MM.1S (cell line): Measurements from ENCODE around the gene KRTAP10-5.

Experiments
- DNase-seq: peaks from one replicate; pipeline ENCODE4 v3.0.0-alpha.2; 2015
- H2AFZ ChIP-seq: fragments of 300-600 bp; sonication (generic); 2 replicates; pipeline ENCODE4 v1.6.0; 2016; ENCODE audit warnings: antibody characterized with exemption, low read length
- H3F3A ChIP-seq: fragments of 300-600 bp; sonication (generic); 2 replicates; pipeline ENCODE4 v1.6.1; 2016; ENCODE audit warnings: mild to moderate bottlenecking, antibody characterized with exemption, low read length, moderate library complexity, mixed read lengths; ENCODE audit not compliant: insufficient read depth
- H3K27ac ChIP-seq: fragments of 300-600 bp; sonication (generic); 2 replicates; pipeline ENCODE4 v1.5.1; 2016; ENCODE audit warnings: mild to moderate bottlenecking, low read length
- H3K27me3 ChIP-seq: fragments of 300-600 bp; sonication (generic); replicated peaks from 2 replicates; pipeline ENCODE4 v1.6.0; 2016; ENCODE audit warnings: low read length; ENCODE audit not compliant: insufficient read depth
- H3K36me3 ChIP-seq: fragments of 300-600 bp; sonication (generic); replicated peaks from 2 replicates; pipeline ENCODE4 v1.6.1; 2016; ENCODE audit warnings: mild to moderate bottlenecking, low read length, mixed read lengths; ENCODE audit not compliant: insufficient read depth
- H3K4me1 ChIP-seq: fragments of 300-600 bp; sonication (generic); 2 replicates; pipeline ENCODE4 v1.6.1; 2016; ENCODE audit warnings: low read length, mixed read lengths
- H3K4me2 ChIP-seq: fragments of 300-600 bp; sonication (generic); 2 replicates; pipeline ENCODE4 v1.6.0; 2016; ENCODE audit warnings: low read depth, low read length
- H3K4me3 ChIP-seq: fragments of 300-600 bp; sonication (generic); 2 replicates; pipeline ENCODE4 v1.5.1; 2016; ENCODE audit warnings: low read length, mixed read lengths
- H3K79me2 ChIP-seq: fragments of 300-600 bp; sonication (generic); 2 replicates; pipeline ENCODE4 v1.6.1; 2016; ENCODE audit warnings: mixed run types, low read length, mixed read lengths
- H3K9ac ChIP-seq: fragments of 300-600 bp; sonication (generic); 2 replicates; pipeline ENCODE4 v1.6.1; 2016; ENCODE audit warnings: low read length, mixed read lengths
- H3K9me2 ChIP-seq: fragments of 300-600 bp; sonication (generic); replicated peaks from 2 replicates; pipeline ENCODE4 v1.6.1; 2016; ENCODE audit warnings: mild to moderate bottlenecking, low read length, mixed read lengths; ENCODE audit not compliant: insufficient read depth
- H3K9me3 ChIP-seq: fragments of 300-600 bp; sonication (generic); replicated peaks from 2 replicates; pipeline ENCODE4 v1.6.1; 2016; ENCODE audit warnings: mild to moderate bottlenecking, low read length, mixed read lengths; ENCODE audit not compliant: insufficient read depth
- H4K20me1 ChIP-seq: fragments of 300-600 bp; sonication (generic); 2 replicates; pipeline ENCODE4 v1.6.1; 2016; ENCODE audit warnings: mild to moderate bottlenecking, low read length, moderate library complexity, mixed read lengths; ENCODE audit not compliant: insufficient read depth
- EZH2 ChIP-seq: fragments of 300-600 bp; sonication (generic); optimal IDR thresholded peaks from 2 replicates; pipeline ENCODE3; 2017; ENCODE audit warnings: low read depth, mild to moderate bottlenecking, antibody characterized with exemption, low read length, mixed read lengths
- EZH2phosphoT487 ChIP-seq: fragments of 300-600 bp; sonication (generic); IDR thresholded peaks from 2 replicates; pipeline ENCODE4 v1.6.1; 2018; ENCODE audit warnings: antibody characterized with exemption, low read length
- TF ChIP-seq, protein P1 (sequence below): fragments of 300-600 bp; sonication (generic); IDR thresholded peaks from 2 replicates; pipeline ENCODE4 v1.5.1; 2016; ENCODE audit warnings: antibody characterized with exemption, low read length, mixed read lengths

The KRTAP10-5 gene

DNA sequence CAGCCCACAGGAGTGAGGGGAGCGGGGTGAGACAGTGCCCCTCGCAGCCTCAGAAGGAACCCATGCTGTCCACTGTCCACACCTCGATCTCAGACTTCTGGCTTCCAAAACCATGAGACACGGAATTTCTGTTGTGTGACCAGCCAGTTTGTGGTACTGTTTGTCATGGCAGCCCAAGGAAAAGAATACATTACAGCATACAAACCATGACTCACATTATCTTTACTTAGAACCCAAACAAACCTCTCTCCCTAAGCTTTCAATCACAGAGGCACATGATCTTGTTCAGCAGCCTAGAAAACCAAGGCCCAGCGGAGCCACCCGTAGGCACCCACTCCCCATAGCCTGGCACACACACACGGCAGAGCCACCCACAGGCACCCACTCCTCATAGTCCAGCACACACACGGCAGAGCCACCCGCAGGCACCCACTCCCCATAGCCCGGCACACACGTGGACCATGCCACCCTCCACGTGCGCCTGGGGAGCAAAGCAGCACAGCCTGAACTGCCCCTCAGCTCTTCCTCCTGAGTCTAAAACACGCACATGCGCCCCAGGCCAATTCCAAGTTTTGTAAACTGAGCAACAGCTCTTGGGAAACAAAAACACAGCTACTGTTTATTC lies 7.3 kb downstream of the KRTAP10-5 start:
- Histone ChIP-seq H4K20me1 (no peaks in the 10 kb centered on the region), H3K4me2 (no peak overlapping the region), H3K9me3 (no peaks in the 10 kb centered on the region), H3K9ac (no peak overlapping the region), H3K79me2 (no peaks in the 10 kb centered on the region), H3K27ac (no peak overlapping the region), H3K4me3 (no peak overlapping the region), H3K9me2 (no peaks in the 10 kb centered on the region), H2AFZ (no peak overlapping the region), H3K27me3 (peaks cover 94% of the 10 kb centered on the region), H3K4me1 (no peaks in the 10 kb centered on the region), H3F3A (no peaks in the 10 kb centered on the region), H3K36me3 (no peaks in the 10 kb centered on the region)
- TF ChIP-seq EZH2phosphoT487, result no peak
- TF ChIP-seq, protein P1, sequence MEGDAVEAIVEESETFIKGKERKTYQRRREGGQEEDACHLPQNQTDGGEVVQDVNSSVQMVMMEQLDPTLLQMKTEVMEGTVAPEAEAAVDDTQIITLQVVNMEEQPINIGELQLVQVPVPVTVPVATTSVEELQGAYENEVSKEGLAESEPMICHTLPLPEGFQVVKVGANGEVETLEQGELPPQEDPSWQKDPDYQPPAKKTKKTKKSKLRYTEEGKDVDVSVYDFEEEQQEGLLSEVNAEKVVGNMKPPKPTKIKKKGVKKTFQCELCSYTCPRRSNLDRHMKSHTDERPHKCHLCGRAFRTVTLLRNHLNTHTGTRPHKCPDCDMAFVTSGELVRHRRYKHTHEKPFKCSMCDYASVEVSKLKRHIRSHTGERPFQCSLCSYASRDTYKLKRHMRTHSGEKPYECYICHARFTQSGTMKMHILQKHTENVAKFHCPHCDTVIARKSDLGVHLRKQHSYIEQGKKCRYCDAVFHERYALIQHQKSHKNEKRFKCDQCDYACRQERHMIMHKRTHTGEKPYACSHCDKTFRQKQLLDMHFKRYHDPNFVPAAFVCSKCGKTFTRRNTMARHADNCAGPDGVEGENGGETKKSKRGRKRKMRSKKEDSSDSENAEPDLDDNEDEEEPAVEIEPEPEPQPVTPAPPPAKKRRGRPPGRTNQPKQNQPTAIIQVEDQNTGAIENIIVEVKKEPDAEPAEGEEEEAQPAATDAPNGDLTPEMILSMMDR, result no peak
- no peak for TF ChIP-seq EZH2
- no peak for DNase-seq

DNA sequence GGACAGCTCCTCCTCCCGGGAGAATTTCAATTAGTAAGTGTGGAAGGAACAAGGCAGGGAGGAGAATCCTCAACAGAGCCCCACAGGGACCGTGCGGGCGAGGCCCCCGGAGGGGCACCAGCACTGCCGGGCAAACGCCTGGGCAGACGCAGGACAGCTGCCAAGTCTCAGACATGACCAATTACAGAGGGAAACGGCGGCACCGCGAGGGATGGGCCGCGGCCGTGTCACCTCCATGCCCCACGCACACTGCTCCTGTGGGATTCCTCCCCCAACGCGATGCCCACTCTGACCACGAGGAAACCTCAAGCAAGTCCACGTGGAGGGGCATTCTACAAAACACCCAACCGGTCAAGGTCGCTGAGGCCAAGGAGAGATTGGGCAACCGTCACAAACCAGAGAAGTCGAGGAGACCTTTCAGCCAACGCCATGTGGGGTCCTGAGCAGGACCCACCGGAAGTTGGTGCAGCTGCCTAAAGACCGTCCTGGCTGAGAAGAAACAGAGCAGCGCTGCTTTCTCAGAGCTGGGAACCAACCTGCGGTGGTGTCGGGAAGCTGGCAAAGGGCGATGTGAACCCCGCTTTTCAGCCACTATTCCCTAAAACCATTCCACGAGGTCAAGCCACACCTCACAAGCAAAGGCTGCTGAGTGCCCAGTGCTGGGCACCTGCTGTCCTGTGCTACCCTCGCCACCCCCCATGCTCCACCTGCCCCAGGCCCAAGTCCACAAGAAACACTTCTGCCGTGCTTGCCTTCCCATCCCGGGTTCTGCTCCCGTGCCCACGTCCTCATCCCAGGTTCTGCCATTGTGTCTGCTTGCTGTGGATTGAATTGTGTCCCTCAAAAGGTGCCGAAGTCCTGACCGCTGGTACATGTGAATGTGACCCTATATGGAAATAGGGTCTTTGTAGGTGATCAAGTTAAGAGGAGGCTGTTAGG lies 8.3 kb downstream of the KRTAP10-5 start:
- Histone ChIP-seq H3K36me3 (no peaks in the 10 kb centered on the region), H2AFZ (no peak overlapping the region), H3K4me3 (no peak overlapping the region), H3K27me3 (peaks cover 94% of the 10 kb centered on the region), H3K4me2 (no peak overlapping the region), H3K9me3 (no peaks in the 10 kb centered on the region), H3K4me1 (no peaks in the 10 kb centered on the region), H4K20me1 (no peaks in the 10 kb centered on the region), H3F3A (no peaks in the 10 kb centered on the region), H3K9me2 (no peaks in the 10 kb centered on the region), H3K79me2 (no peaks in the 10 kb centered on the region), H3K27ac (no peak overlapping the region), H3K9ac (no peak overlapping the region)
- no peak for TF ChIP-seq EZH2
- TF ChIP-seq, protein P1, result no peak
- TF ChIP-seq EZH2phosphoT487, result no peak
- no peak for DNase-seq

DNA sequence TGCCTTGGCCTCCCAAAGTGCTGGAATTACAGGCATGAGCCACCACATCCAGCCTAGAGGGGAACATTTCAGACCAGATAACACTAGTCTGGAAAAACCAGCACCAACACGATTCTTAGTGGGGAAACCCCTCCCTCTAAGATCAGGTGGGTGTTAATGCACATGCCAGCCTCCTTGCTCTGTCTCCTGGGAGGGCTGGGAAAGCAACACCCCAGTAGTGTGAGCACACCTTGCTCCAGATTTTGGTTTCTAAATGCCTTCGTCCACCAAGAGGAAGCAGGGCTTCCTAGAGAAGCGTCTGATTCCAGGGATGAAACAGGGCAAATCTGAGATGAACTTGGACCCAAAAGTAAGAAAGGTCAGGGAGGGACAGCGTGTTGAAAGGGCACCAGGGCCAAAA lies 9.1 kb downstream of the KRTAP10-5 start:
- no peak overlapping the region for H3K4me2 ChIP-seq
- H3F3A ChIP-seq, result no peaks in the 10 kb centered on the region
- peaks cover 94% of the 10 kb centered on the region for H3K27me3 ChIP-seq
- no peaks in the 10 kb centered on the region for H3K9me3 ChIP-seq
- H4K20me1 ChIP-seq, result no peaks in the 10 kb centered on the region
- H3K9ac ChIP-seq, result no peak overlapping the region
- TF ChIP-seq EZH2, result no peak
- TF ChIP-seq, protein P1, result no peak
- TF ChIP-seq EZH2phosphoT487, result no peak
- no peaks in the 10 kb centered on the region for H3K9me2 ChIP-seq
- DNase-seq, result no peak
- no peak overlapping the region for H3K4me3 ChIP-seq
- H3K79me2 ChIP-seq, result no peaks in the 10 kb centered on the region
- H3K36me3 ChIP-seq, result no peaks in the 10 kb centered on the region
- no peak overlapping the region for H2AFZ ChIP-seq
- no peaks in the 10 kb centered on the region for H3K4me1 ChIP-seq
- no peak overlapping the region for H3K27ac ChIP-seq
